ENCODE measurements around the gene GON7.

GON7 gene

GRCh38 chr14:93214598-93214997 lies 7.7 kb upstream of the GON7 start:
- TF ChIP-seq, protein P1, sequence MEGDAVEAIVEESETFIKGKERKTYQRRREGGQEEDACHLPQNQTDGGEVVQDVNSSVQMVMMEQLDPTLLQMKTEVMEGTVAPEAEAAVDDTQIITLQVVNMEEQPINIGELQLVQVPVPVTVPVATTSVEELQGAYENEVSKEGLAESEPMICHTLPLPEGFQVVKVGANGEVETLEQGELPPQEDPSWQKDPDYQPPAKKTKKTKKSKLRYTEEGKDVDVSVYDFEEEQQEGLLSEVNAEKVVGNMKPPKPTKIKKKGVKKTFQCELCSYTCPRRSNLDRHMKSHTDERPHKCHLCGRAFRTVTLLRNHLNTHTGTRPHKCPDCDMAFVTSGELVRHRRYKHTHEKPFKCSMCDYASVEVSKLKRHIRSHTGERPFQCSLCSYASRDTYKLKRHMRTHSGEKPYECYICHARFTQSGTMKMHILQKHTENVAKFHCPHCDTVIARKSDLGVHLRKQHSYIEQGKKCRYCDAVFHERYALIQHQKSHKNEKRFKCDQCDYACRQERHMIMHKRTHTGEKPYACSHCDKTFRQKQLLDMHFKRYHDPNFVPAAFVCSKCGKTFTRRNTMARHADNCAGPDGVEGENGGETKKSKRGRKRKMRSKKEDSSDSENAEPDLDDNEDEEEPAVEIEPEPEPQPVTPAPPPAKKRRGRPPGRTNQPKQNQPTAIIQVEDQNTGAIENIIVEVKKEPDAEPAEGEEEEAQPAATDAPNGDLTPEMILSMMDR (IDR thresholded peaks at IDR 0.05): no peak

DNA sequence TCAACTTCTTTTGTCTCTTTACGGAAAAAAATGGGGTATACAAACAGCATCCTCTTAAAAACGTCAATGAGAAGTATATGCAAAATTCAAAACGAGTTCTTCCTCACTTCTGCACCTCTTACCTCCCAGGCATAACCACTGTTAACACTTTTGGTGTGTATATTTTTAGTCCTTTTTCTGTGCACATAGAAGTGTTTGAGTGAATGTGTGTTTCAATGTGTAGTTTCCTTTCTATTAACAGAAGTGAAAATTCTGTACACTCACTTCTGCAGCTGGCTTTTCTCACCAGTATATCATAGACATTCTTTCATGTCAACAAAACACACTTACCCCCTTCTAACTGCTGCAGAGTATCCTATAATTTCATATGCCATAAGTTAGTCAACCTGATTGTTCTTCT lies 5.6 kb upstream of the GON7 start:
- TF ChIP-seq, protein P1 (IDR thresholded peaks at IDR 0.05): no peak

DNA sequence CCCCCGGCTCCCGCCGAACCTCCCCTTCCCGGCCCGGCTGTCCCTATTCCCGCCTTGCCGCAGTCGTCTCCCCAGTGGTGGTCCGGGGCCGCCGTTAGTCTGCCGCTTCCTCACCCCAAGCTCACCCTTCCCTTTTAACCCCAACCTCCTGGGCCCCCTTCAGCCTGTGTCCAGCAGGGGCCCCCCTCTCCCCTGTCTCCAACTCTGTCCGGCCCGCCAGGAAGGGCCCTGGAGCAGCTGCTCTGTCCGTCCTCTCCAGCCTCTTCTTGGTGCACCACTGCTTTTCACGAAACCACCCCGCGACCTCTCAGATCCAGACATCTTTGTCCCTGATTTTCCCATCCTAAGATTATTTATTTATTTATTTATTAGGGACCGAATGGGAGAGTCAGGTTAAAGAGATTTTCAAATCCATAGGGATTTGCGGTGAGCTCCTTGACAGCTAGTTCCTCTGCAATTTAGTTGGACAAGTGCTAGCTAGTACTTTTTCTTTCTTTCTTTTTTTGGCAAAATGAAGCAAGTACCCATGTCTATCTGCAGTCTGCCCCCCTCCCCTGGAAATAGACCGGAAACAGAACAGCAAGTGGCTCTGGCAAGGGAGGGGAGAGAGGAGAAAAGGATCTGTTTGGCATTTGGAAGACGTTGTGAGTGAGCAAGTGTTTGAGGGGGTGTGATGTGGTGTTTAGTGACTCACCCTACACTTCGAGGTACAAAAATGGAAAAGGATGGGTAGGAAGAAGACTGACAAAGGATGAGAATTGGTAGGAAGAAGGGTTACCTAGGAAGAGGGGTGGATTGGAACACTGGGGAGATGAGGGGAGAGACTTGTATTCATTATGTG lies 823 bp upstream of the GON7 start:
- TF ChIP-seq, protein P1 (IDR thresholded peaks at IDR 0.05): peak; percentile 60

GRCh38 chr14:93201155-93201704 lies 5.6 kb downstream of the GON7 start:
- TF ChIP-seq, protein P1 (IDR thresholded peaks at IDR 0.05): no peak

DNA sequence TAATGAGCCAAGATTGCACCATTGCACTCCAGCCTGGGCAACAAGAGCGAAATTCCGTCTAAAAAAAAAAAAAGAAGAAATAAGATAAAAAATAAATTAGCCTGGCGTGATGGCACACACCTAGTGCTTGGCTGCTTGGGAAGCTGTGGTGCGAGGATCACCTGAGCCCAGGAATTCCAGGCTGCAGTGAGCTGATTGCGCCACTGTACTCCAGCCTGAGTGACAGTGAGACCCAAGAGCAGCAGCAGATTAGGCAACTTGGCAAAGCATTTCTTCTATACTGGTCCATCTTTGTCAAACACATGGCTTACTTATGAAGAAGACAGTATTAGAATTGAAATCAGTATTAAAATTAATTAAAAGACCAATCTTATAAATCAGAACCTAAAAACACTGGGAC lies 6.3 kb downstream of the GON7 start:
- TF ChIP-seq, protein P1 (IDR thresholded peaks at IDR 0.05): no peak

DNA sequence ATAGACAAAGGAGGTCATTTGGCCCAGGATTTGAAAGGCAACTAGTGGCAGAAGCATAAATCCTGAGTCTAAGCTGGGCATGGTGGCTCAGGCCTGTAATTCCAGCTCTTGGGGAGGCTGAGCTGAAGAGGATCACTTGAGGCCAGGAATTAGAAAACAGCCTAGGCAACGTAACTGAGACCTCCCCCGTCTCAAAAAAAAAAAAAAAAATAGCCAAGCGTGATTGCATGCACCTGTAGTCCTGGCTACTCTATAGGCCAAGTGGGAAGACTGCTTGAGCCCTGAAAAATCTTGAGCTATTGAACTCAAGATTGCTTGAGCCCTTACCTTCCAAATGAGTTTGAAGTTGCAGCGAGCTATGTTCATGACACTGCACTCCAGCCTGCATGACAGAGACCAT lies 7.8 kb downstream of the GON7 start:
- TF ChIP-seq, protein P1 (IDR thresholded peaks at IDR 0.05): no peak

- TF ChIP-seq, protein P1 (IDR thresholded peaks at IDR 0.05): no peak
Measured at GRCh38 chr14:93195316-93195999, 11.4 kb downstream of the GON7 start.
